Esophagus squamous epithelium (tissue), 5 donors: ENCODE measurements around the gene FBXW11. TPM values are rescaled to one million over a fixed set of nuclear protein-coding genes. Genes with fewer than 3 reads are reported as not detected.

Experiments used
- DNase-seq: peaks from one replicate; lab custom pipeline; 2025; lab: John Stamatoyannopoulos, UW
- H3K27ac ChIP-seq, 4 donors: fragments of 200-600 bp; sonication (generic); one replicate each; pipeline ENCODE4 v1.5.1; 2016 to 2019; ENCODE audit warnings: mild to moderate bottlenecking in 1 of 4
- H3K27me3 ChIP-seq, 4 donors: fragments of 200-600 bp; sonication (generic); 1 replicate in 3 of 4; 2 replicates in 1 of 4; pipeline versions ENCODE4 v1.5.1 to v1.6.0; 2017 to 2021; ENCODE audit warnings: antibody characterized with exemption in 1 of 4
- H3K36me3 ChIP-seq, 3 donors: fragments of 200-600 bp; sonication (generic); one replicate each; pipeline ENCODE4 v1.5.1; 2016 to 2019
- H3K4me1 ChIP-seq, 3 donors: fragments of 200-600 bp; sonication (generic); one replicate each; pipeline ENCODE4 v1.5.1; 2017 to 2019
- H3K4me3 ChIP-seq, 4 donors: fragments of 200-600 bp; sonication (generic); 1 replicate in 3 of 4; 2 replicates in 1 of 4; pipeline ENCODE4 v1.5.1; 2016 to 2019; ENCODE audit warnings: mild to moderate bottlenecking in 2 of 4, moderate library complexity in 1 of 4
- H3K9me3 ChIP-seq, 3 donors: fragments of 200-600 bp; sonication (generic); one replicate each; pipeline ENCODE4 v1.5.1; 2016 to 2019
- CTCF ChIP-seq, 6 experiments: fragments of 450-650 bp in 4 of 6; fragments of 200-600 bp in 2 of 6; sonication (generic) in 2 of 6; IDR thresholded peaks; one replicate each; pipeline ENCODE4 v1.5.1; 2016 to 2019; ENCODE audit warnings: antibody characterized with exemption in 6 of 6, mild to moderate bottlenecking in 4 of 6, moderate library complexity in 4 of 6
- POLR2A ChIP-seq, 4 donors: fragments of 450-650 bp; IDR thresholded peaks; one replicate each; pipeline ENCODE4 v1.6.1; 2017; ENCODE audit warnings: antibody characterized with exemption in 4 of 4, mild to moderate bottlenecking in 4 of 4, moderate library complexity in 3 of 4
- WGBS, 2 donors: methylation state at CpG; one replicate each; pipeline ENCODE4 v1.1.5; 2018; 5-methylcytosine and 5-hydroxymethylcytosine counted together
- intact Hi-C: fragments of 100-400 bp; cut with DNase I; formaldehyde crosslinking; loops from one replicate; pipeline ENCODE4 v1.15.0; 2022
- total RNA-seq, 4 donors: library from RNA; depleted of rRNA; stranded (reverse); fragments of >200 nt; gene quantifications; one replicate each; pipeline ENCODE4 v1.1.0, GENCODE V29; 2016
- donor health status: DM: yes; HTN: yes; CAD: no.

The FBXW11 gene
- total RNA-seq, 4 donors from 2014 or later: 43.5 to 63.2 (median 49.0) TPM

GRCh38 chr5:171840711-171841522, 165.5 kb downstream of the FBXW11 start:
- no peak overlapping the region for H3K4me3 ChIP-seq
- 74 to 83% methylated on average over 16 of the region's 16 CpGs for WGBS, 2 donors
- no peaks in the 10 kb centered on the region for H3K36me3 ChIP-seq
- TF ChIP-seq POLR2A (IDR thresholded peaks at IDR 0.05) (no peak), CTCF (IDR thresholded peaks at IDR 0.05) (no peak)
- intact Hi-C loops: no loop called here
- H3K27me3 ChIP-seq: peaks cover 0 to 4% (median 0%) of the 10 kb centered on the region in 4 donors
- H3K9me3 ChIP-seq: no peaks in the 10 kb centered on the region
- no peak for DNase-seq
- peaks cover 0 to 6% (median 0%) of the 10 kb centered on the region in 3 donors for H3K4me1 ChIP-seq
- H3K27ac ChIP-seq: no peak overlapping the region

- intact Hi-C loops: no loop called here
- no peak overlapping the region for H3K27ac ChIP-seq
- H3K4me3 ChIP-seq: no peak overlapping the region
- no peaks in the 10 kb centered on the region for H3K9me3 ChIP-seq
- no peaks in the 10 kb centered on the region for H3K36me3 ChIP-seq
- H3K4me1 ChIP-seq: peaks cover 0 to 6% (median 0%) of the 10 kb centered on the region in 3 donors
- TF ChIP-seq POLR2A (IDR thresholded peaks at IDR 0.05) (no peak), CTCF (IDR thresholded peaks at IDR 0.05) (no peak)
- DNase-seq: no peak
- WGBS, 2 donors: 0% methylated on average over 1 of the region's 2 CpGs; no CpG with 5 or more reads in 1 of the 2 donors
- H3K27me3 ChIP-seq: peaks cover 0 to 4% (median 0%) of the 10 kb centered on the region in 4 donors
Measured at GRCh38 chr5:171840066-171840465, 166.4 kb downstream of the FBXW11 start.

GRCh38 chr5:171839112-171839511, 167.3 kb downstream of the FBXW11 start:
- WGBS, 2 donors: 72 to 73% methylated on average over 2 of the region's 2 CpGs
- Histone ChIP-seq H3K27me3 (peaks cover 0 to 4% (median 0%) of the 10 kb centered on the region in 4 donors), H3K9me3 (no peaks in the 10 kb centered on the region), H3K27ac (no peak overlapping the region), H3K4me3 (no peak overlapping the region), H3K4me1 (peaks cover 0 to 6% (median 0%) of the 10 kb centered on the region in 3 donors), H3K36me3 (no peaks in the 10 kb centered on the region)
- intact Hi-C loops: no loop called here
- TF ChIP-seq POLR2A (IDR thresholded peaks at IDR 0.05): no peak
- TF ChIP-seq CTCF (IDR thresholded peaks at IDR 0.05): no peak
- DNase-seq: no peak

- TF ChIP-seq CTCF (IDR thresholded peaks at IDR 0.05) (no peak), POLR2A (IDR thresholded peaks at IDR 0.05) (no peak)
- no peaks in the 10 kb centered on the region for H3K36me3 ChIP-seq
- intact Hi-C loops: no loop called here
- DNase-seq: no peak
- 60 to 73% methylated on average over 6 to 8 of the region's 12 CpGs for WGBS, 2 donors
- H3K4me1 ChIP-seq: peaks cover 0 to 6% (median 0%) of the 10 kb centered on the region in 3 donors
- no peak overlapping the region for H3K4me3 ChIP-seq
- no peak overlapping the region for H3K27ac ChIP-seq
- H3K9me3 ChIP-seq: peaks cover 0 to 8% (median 6%) of the 10 kb centered on the region in 3 donors
- peaks cover 0 to 4% (median 0%) of the 10 kb centered on the region in 4 donors for H3K27me3 ChIP-seq
Measured at GRCh38 chr5:171838066-171838465, 168.4 kb downstream of the FBXW11 start.

GRCh38 chr5:171837522-171837921, 168.9 kb downstream of the FBXW11 start:
- TF ChIP-seq POLR2A (IDR thresholded peaks at IDR 0.05): no peak
- no peak for TF ChIP-seq CTCF (IDR thresholded peaks at IDR 0.05)
- H3K4me1 ChIP-seq: peaks cover 0 to 5% (median 0%) of the 10 kb centered on the region in 3 donors
- H3K9me3 ChIP-seq: peaks cover 0 to 9% (median 6%) of the 10 kb centered on the region in 3 donors
- H3K4me3 ChIP-seq: no peak overlapping the region
- peaks cover 0 to 4% (median 0%) of the 10 kb centered on the region in 4 donors for H3K27me3 ChIP-seq
- intact Hi-C loops: no loop called here
- no peaks in the 10 kb centered on the region for H3K36me3 ChIP-seq
- no peak overlapping the region for H3K27ac ChIP-seq
- DNase-seq: no peak
